Inferior parietal cortex (tissue), 1 donor: ENCODE measurements around the gene NFILZ.

Experiments
- DNase-seq: peaks from one replicate; pipeline ENCODE4 v3.0.0-alpha.2; 2016; ENCODE audit errors: extremely low spot score

Gene NFILZ

GRCh38 chr19:8641221-8641907, 10.9 kb downstream of the NFILZ start:
- no peak for DNase-seq

- no peak for DNase-seq
Observed at GRCh38 chr19:8641908-8642547, 11.6 kb downstream of the NFILZ start.

GRCh38 chr19:8642561-8642960, 12.1 kb downstream of the NFILZ start:
- no peak for DNase-seq

- no peak for DNase-seq
Observed at GRCh38 chr19:8643860-8644653, 13.6 kb downstream of the NFILZ start.

- DNase-seq, result no peak
Observed at GRCh38 chr19:8648240-8648639, 17.8 kb downstream of the NFILZ start.

GRCh38 chr19:8654591-8655339, 24.3 kb downstream of the NFILZ start:
- DNase-seq, result peak; percentile 64

GRCh38 chr19:8655340-8655709, 24.9 kb downstream of the NFILZ start:
- no peak for DNase-seq

GRCh38 chr19:8657869-8658268, 27.4 kb downstream of the NFILZ start:
- DNase-seq, result no peak

- DNase-seq, result no peak
Observed at GRCh38 chr19:8659905-8660304, 29.5 kb downstream of the NFILZ start.

GRCh38 chr19:8662263-8662662, 31.8 kb downstream of the NFILZ start:
- no peak for DNase-seq

GRCh38 chr19:8663920-8664670, 33.7 kb downstream of the NFILZ start:
- DNase-seq, result no peak

- no peak for DNase-seq
Observed at GRCh38 chr19:8664671-8665057, 34.2 kb downstream of the NFILZ start.

GRCh38 chr19:8665468-8666213, 35.2 kb downstream of the NFILZ start:
- no peak for DNase-seq

- no peak for DNase-seq
Observed at GRCh38 chr19:8666814-8667405, 36.5 kb downstream of the NFILZ start.

GRCh38 chr19:8673276-8673891, 43.0 kb downstream of the NFILZ start:
- no peak for DNase-seq

- DNase-seq, result no peak
Observed at GRCh38 chr19:8675066-8675465, 44.6 kb downstream of the NFILZ start.

- no peak for DNase-seq
Observed at GRCh38 chr19:8678244-8678807, 47.9 kb downstream of the NFILZ start.
